HG02981 (cell line): ENCODE measurements around the gene GLT8D2.
"Not testable (repeated sequence)": the region's sequence is repeated elsewhere in the genome, so short reads cannot be mapped to it uniquely, and the experiment has no call there.

Experiments
- ATAC-seq: cut with Tn5 transposase; IDR thresholded peaks from one replicate; pipeline ENCODE4 v1.9.1; 2021; ENCODE audit warnings: mild to moderate bottlenecking, moderate library complexity; ENCODE audit not compliant: unreplicated experiment

GLT8D2 gene

GRCh38 chr12:104054681-104055346, 4.8 kb upstream of the GLT8D2 start:
- ATAC-seq: no peak

- ATAC-seq: no peak
Observed at GRCh38 chr12:104050436-104050835, 449 bp upstream of the GLT8D2 start.

DNA sequence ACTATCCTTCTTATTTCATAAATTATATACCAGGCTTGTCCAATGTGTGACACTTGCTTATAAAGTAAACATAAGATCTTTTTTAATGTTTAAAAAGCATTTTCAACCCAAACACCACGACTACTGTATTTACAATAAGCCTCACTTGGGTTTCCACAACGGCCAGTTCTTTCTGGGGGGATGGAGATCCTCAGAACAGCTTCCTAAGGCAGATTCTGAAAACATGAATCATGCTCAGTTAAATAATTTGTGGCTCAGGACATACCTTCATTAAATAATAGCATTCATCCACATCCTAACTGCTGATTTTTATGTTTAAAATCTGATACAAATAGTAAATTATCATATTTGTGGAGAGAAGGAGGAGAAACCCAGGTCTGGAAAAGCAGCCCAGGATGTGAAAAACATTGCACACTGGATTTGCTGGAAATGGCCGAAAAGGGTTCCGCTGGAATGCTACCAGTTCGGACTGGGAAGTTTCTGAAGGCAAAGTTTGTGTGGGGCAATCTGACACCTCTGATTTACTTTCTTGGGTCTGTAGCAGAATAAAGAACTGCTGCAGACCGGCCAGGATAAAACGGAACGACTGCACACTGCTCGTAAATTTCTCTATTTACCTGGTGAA, 597 bp downstream of the GLT8D2 start:
- ATAC-seq: no peak

DNA sequence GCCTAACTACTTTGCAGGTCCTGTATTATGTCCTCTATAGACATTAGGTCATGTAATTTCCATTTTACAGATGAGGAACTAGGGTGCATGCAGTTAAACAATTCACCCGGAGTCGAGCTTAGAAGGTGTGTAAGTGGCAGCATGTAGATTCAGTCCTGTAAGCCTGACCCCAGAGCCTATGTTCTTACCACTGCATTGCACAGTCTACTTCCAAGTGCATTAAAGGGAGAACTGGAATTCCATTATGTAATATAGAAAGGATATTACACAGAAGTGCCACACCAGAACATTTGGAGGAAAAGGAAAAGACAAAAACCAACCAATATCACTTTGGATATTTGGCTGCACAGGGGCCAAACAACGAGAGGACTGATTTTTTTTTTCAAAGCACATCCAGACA, 1.2 kb downstream of the GLT8D2 start:
- no peak for ATAC-seq

GRCh38 chr12:104048162-104048561, 1.8 kb downstream of the GLT8D2 start:
- ATAC-seq: no peak

- no peak for ATAC-seq
Observed at GRCh38 chr12:104046306-104046705, 3.7 kb downstream of the GLT8D2 start.

DNA sequence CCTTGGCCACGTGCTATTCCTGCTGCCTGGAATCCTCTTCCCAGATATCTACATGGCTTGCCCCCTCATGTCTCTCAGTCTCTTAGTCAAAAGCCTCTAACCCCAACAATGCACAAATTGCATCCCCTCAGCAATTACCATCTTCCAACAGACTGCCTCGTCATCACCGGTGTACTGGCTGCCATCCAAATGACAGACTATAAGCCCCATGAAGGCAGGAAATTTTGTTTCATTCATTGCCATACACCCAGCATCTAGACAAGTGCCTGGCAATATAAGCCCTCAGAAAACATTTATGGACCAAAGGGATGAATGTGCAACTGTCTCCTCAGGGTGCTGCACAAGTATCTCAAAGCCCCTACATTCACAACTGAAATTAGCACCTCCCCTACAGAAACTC, 5.8 kb downstream of the GLT8D2 start:
- ATAC-seq: no peak

DNA sequence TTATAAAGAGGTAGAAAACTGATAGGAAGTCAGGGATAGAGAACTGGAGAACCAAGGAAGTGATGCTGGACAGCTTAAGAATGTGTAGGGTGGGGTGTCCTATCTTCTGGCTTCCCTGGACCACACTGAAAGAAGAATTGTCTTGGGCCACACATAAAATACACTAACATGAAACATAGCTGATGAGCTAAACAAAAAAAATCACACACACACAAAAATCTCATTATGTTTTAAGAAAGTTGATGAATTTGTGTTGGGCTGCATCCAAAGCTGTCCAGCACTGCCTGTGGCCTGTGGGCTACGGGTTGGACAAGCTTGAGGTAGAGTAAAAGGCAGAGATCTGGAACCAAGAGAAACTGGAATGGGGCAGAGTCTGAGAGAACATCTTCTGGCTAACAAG, 7.4 kb downstream of the GLT8D2 start:
- no peak for ATAC-seq

DNA sequence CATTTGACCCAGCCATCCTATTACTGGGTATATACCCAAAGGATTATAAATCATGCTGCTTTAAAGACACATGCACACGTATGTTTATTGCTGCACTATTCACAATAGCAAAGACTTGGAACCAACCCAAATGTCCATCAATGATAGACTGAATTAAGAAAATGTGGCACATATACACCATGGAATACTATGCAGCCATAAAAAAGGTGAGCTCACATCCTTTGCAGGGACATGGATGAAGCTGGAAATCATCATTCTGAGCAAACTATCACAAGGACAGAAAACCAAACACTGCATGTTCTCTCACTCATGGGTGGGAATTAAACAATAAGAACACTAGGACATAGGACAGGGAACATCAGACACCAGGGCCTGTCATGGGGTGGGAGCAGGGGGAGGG, 10.2 kb downstream of the GLT8D2 start:
- not testable (repeated sequence) for ATAC-seq

DNA sequence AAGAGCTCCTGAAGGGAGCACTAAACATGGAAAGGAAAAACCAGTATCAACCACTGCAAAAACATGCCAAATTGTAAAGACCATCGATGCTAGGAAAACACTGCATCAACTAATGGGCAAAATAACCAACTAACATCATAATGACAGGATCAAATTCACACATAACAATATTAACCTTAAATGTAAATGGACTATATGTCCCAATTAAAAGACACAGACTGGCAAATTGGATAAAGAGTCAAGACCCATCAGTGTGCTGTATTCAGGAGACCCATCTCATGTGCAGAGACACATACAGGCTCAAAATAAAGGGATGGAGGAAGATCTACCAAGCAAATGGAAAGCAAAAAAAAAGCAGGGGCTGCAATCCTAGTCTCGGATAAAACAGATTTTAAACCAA, 13.8 kb downstream of the GLT8D2 start:
- ATAC-seq: not testable (repeated sequence)

- not testable (repeated sequence) for ATAC-seq
Observed at GRCh38 chr12:104030596-104030995, 19.4 kb downstream of the GLT8D2 start.

DNA sequence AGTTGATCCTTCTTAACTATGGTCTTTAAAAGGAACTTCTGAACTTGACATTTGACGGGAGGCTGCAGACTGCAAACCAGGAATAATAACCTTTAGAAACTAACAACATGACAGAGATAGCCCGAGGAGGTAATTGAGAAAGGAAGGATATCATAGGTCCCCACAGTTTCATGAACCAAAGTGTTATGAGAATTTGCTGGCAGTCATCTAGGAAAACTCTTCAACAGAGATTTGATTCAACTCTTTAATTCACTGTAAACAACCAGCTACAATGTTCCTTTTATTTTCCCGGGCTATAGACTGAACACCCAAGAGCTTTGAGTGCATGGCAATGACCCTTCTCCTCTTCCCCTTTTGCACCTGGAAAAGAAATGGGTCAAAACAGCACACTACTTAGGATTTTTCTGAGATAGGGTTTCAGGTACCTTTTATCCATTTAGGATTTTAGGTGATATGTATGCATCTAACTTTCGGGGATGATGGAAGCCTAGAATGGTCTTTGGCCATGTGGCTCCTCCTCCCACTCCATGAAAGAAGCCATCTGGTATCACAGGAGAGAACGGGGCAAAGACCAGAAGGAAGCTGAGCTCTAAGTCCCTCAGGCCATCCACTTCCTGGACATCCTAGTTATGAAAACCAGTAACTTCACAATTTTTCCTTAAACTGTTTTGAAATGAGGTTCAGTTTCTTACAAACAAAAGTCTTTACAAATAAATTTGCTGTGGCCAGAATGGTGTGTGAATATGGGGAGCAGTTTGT, 23.0 kb downstream of the GLT8D2 start:
- ATAC-seq: no peak

- no peak for ATAC-seq
Observed at GRCh38 chr12:104025771-104026170, 24.2 kb downstream of the GLT8D2 start.

DNA sequence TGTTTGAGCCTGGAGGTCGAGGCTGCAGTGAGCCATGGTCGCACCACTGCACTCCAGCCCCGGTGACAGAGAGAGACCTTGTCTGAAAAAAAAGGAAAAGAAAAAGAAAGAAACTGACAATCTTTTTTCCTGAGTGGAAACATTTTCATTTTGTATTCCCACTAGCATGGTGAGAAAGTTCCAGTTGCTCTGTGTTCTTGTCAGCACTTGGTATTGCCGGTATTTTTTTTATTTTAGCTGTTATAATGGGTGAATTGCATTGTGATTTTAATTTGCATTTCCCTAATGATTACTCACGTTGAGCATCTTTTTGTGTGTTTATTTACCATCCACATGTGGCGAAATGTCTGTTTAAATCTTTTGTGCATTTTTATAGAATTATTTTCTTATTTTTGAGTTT, 25.6 kb downstream of the GLT8D2 start:
- no peak for ATAC-seq

- no peak for ATAC-seq
Observed at GRCh38 chr12:104023710-104024109, 26.3 kb downstream of the GLT8D2 start.

- ATAC-seq: no peak
Observed at GRCh38 chr12:104022786-104023185, 27.2 kb downstream of the GLT8D2 start.

GRCh38 chr12:104021862-104022261, 28.1 kb downstream of the GLT8D2 start:
- ATAC-seq: not testable (repeated sequence)

DNA sequence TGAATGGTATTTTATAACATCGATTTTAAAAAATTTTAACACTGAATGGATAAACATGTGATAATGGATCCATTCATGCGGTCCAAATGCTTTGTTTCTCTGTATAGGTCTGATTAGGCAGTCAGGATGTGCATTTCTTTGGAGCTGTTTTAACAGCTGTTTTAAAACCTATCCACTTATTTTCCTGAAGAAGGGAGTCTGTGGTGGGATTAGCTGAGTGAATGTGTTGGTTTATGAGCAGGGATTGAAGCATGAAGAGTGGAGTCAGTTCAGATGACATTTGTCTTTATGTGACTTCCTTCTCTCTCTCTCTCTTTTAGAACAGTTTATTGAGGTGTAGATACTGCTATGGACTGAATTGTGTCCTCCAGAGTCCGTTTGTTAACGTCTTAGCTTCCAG, 37.7 kb downstream of the GLT8D2 start:
- no peak for ATAC-seq

DNA sequence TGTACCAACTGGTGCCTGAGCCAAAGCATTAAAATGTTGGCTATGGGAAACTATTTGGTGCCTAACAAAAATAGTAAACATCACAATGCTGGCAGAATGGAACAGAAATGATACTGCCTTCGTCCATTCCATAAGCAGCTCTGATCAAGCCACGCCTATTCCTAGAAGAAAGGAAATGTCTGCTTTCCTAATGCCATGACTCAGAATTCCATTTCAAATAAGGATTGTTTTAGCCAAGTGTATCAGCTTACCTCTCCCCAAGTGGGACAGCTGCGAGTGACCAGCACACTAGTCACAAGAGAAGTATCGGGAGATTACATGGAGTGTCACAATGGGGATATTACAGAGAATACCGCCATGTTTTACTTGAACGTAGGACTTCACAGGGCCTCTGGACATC, 38.7 kb downstream of the GLT8D2 start:
- no peak for ATAC-seq

DNA sequence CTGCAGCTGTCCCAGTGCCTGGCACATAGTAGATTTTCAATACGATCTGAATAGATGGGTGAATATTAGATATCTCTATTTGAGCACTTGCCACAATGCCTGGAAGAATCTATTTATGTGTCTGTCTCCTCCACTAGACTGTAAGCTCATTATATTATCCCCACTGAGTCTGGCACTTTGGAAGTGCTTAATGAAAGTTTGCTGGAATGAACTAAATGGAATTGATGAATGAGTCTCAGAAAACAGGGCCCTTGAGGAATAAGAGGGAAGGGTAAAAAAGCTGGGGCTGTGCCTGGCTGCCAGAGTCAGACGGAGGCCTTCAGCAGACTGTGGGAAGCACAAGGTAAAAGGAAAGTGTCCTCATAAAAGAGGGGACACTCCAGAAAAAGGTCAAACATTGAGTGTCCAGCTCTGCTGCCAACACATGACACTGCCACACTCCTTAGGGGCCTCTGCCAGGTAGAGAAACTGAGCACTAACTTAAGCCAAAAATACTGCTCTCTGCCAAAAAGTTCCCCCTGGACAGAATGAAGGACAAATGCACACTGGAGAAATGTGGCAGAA, 39.3 kb downstream of the GLT8D2 start:
- no peak for ATAC-seq

- no peak for ATAC-seq
Observed at GRCh38 chr12:104010121-104010520, 39.9 kb downstream of the GLT8D2 start.

DNA sequence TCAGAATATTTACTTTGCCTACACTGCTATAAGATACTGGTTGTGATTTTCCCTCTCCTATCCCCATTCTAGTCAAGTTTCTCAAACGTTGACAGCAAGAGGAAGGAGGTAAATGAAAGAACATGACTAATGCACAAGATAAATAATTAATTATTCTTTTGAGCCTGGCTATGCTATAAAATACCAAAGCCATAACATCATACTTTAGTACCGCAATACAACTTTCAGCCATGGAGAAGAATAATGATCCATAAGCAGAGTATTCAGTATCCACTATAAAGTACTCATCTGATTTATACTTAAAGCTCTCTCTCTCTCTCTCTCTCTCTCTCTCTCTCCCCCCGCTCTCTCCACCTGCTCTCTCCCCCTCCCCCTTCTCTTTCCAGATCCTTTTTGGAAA, 43.1 kb downstream of the GLT8D2 start:
- ATAC-seq: no peak
